Stimulated activated CD8-positive, alpha-beta memory T cell treated with anti-CD3 and anti-CD28 coated beads, Interleukin-15, amount 100 ng/mL, for 48 hours (primary cell): ENCODE data around the gene CES3.
"Not testable (repeated sequence)": the region's sequence is repeated elsewhere in the genome, so short reads cannot be mapped to it uniquely, and the experiment has no call there.

Experiments used
- DNase-seq, 2 donors: peaks; one replicate each; pipeline ENCODE4 v3.0.0-alpha.2; 2020; ENCODE audit warnings: low read depth in 2 of 2

Gene CES3

GRCh38 chr16:66968847-66969246, 7.8 kb downstream of the CES3 start:
- DNase-seq: no peak

GRCh38 chr16:66970775-66971720, 10.0 kb downstream of the CES3 start:
- no peak for DNase-seq

- no peak for DNase-seq
These were observed 11.9 kb downstream of the CES3 start for GRCh38 chr16:66972983-66973382.

- DNase-seq: no peak
These were observed 12.7 kb downstream of the CES3 start for GRCh38 chr16:66973716-66974115.

GRCh38 chr16:66974156-66974931, 13.3 kb downstream of the CES3 start:
- DNase-seq: not testable (repeated sequence)

GRCh38 chr16:66974932-66975246, 13.8 kb downstream of the CES3 start:
- peak; percentile 42 to 71 for DNase-seq

- no peak for DNase-seq
These were observed 14.3 kb downstream of the CES3 start for GRCh38 chr16:66975302-66975893.

GRCh38 chr16:66976746-66977145, 15.7 kb downstream of the CES3 start:
- no peak for DNase-seq

- DNase-seq: peak; percentile 75 to 76
These were observed 16.5 kb downstream of the CES3 start for GRCh38 chr16:66977341-66978113.

GRCh38 chr16:66979011-66979717, 18.1 kb downstream of the CES3 start:
- no peak for DNase-seq

- DNase-seq: no peak
These were observed 22.0 kb downstream of the CES3 start for GRCh38 chr16:66983033-66983432.

- peak; percentile 62 to 72 for DNase-seq
These were observed 23.8 kb downstream of the CES3 start for GRCh38 chr16:66984892-66985311.

GRCh38 chr16:66986559-66986958, 25.5 kb downstream of the CES3 start:
- DNase-seq: no peak

GRCh38 chr16:66988197-66988788, 27.2 kb downstream of the CES3 start, which contains the start of gene CES4A:
TSS of gene CES4A (plus strand) at chr16:66988589. CDS start at chr16:66988773, 184 bp downstream.
- no peak for DNase-seq

- DNase-seq: no peak
These were observed 30.5 kb downstream of the CES3 start for GRCh38 chr16:66991545-66992077.

GRCh38 chr16:66993558-66993957, 32.5 kb downstream of the CES3 start:
- DNase-seq: not testable (repeated sequence)

- no peak for DNase-seq
These were observed 35.4 kb downstream of the CES3 start for GRCh38 chr16:66996324-66996982.

- DNase-seq: no peak
These were observed 35.9 kb downstream of the CES3 start for GRCh38 chr16:66996983-66997358.
